Measurements from ENCODE around the gene CARHSP1. TPM values are rescaled to one million over a fixed set of nuclear protein-coding genes. Genes with fewer than 3 reads are reported as not detected.
A peak's percentile ranks its signal among the peaks of the same experiment; 100 is the strongest.
"Not testable (repeated sequence)": the region's sequence is repeated elsewhere in the genome, so short reads cannot be mapped to it uniquely, and the experiment has no call there.

The CARHSP1 gene
- total RNA-seq, 1 donor from 2014 or later, result 141 TPM

GRCh38 chr16:8893976-8894690 lies 25.3 kb upstream of the CARHSP1 start:
- DNase-seq (ENCODE audit: low spot score in 2 of 2) (no peak), FAIRE-seq (no peak)

- DNase-seq (ENCODE audit: low spot score in 2 of 2), result no peak
- no peak for FAIRE-seq
Observed at GRCh38 chr16:8893426-8893825, 24.6 kb upstream of the CARHSP1 start.

- DNase-seq (ENCODE audit: low spot score in 2 of 2) (no peak), FAIRE-seq (no peak)
Observed at GRCh38 chr16:8892101-8892575, 23.3 kb upstream of the CARHSP1 start.

- DNase-seq (ENCODE audit: low spot score in 2 of 2), result no peak
Observed at GRCh38 chr16:8890549-8890921, 21.7 kb upstream of the CARHSP1 start.

GRCh38 chr16:8889893-8890548 lies 21.2 kb upstream of the CARHSP1 start:
- DNase-seq (ENCODE audit: low spot score in 2 of 2), result no peak
- no peak for FAIRE-seq

More at GRCh38 chr16:8890549-8890921, 21.7 kb upstream of the CARHSP1 start:
- FAIRE-seq, result no peak

GRCh38 chr16:8888951-8889892 lies 20.4 kb upstream of the CARHSP1 start:
- no peak for FAIRE-seq

GRCh38 chr16:8887952-8888560 lies 19.2 kb upstream of the CARHSP1 start:
- FAIRE-seq (no peak), DNase-seq (ENCODE audit: low spot score in 2 of 2) (peak; percentile 52 to 62)

More at GRCh38 chr16:8888951-8889892, 20.4 kb upstream of the CARHSP1 start:
- DNase-seq (ENCODE audit: low spot score in 2 of 2), result no peak

GRCh38 chr16:8887431-8887765 lies 18.6 kb upstream of the CARHSP1 start:
- DNase-seq (ENCODE audit: low spot score in 2 of 2) (no peak), FAIRE-seq (no peak)

GRCh38 chr16:8886593-8887430 lies 18.0 kb upstream of the CARHSP1 start:
- FAIRE-seq (no peak), DNase-seq (ENCODE audit: low spot score in 2 of 2) (no peak)

GRCh38 chr16:8885674-8886592 lies 17.1 kb upstream of the CARHSP1 start:
- no peak for DNase-seq (ENCODE audit: low spot score in 2 of 2)
- no peak for FAIRE-seq

GRCh38 chr16:8882725-8883377 lies 14.0 kb upstream of the CARHSP1 start:
- no peak for DNase-seq (ENCODE audit: low spot score in 2 of 2)
- no peak for FAIRE-seq

GRCh38 chr16:8882041-8882617 lies 13.3 kb upstream of the CARHSP1 start, which contains the start of gene LITAFD:
TSS of gene LITAFD (plus strand) at chr16:8882351. CDS start at chr16:8884356, 2,005 bp downstream.
- FAIRE-seq (no peak), DNase-seq (ENCODE audit: low spot score in 2 of 2) (no peak)

- DNase-seq (ENCODE audit: low spot score in 2 of 2) (no peak), FAIRE-seq (no peak)
Observed at GRCh38 chr16:8880839-8881510, 12.2 kb upstream of the CARHSP1 start.

- FAIRE-seq (no peak), DNase-seq (ENCODE audit: low spot score in 2 of 2) (peak in 1 of 2 donors; percentile 43)
Observed at GRCh38 chr16:8878523-8878911, 9.7 kb upstream of the CARHSP1 start.

GRCh38 chr16:8877894-8878522 lies 9.2 kb upstream of the CARHSP1 start:
- DNase-seq (ENCODE audit: low spot score in 2 of 2) (no peak), FAIRE-seq (no peak)

GRCh38 chr16:8875317-8875716 lies 6.5 kb upstream of the CARHSP1 start:
- FAIRE-seq; DNase-seq (ENCODE audit: low spot score in 2 of 2): not testable (repeated sequence)

- FAIRE-seq (no peak), DNase-seq (ENCODE audit: low spot score in 2 of 2) (no peak)
Observed at GRCh38 chr16:8874388-8874787, 5.6 kb upstream of the CARHSP1 start.

Measured in frontal cortex (tissue), 4 donors.